ENCODE results near the gene ELOVL5. TPM values are rescaled to one million over a fixed set of nuclear protein-coding genes. Genes with fewer than 3 reads are reported as not detected.
"Not testable (repeated sequence)": the region's sequence is repeated elsewhere in the genome, so short reads cannot be mapped to it uniquely, and the experiment has no call there.

The ELOVL5 gene
- total and polyA plus RNA-seq, 4 donors: 22.8 to 75.5 (median 46.0) TPM

DNA sequence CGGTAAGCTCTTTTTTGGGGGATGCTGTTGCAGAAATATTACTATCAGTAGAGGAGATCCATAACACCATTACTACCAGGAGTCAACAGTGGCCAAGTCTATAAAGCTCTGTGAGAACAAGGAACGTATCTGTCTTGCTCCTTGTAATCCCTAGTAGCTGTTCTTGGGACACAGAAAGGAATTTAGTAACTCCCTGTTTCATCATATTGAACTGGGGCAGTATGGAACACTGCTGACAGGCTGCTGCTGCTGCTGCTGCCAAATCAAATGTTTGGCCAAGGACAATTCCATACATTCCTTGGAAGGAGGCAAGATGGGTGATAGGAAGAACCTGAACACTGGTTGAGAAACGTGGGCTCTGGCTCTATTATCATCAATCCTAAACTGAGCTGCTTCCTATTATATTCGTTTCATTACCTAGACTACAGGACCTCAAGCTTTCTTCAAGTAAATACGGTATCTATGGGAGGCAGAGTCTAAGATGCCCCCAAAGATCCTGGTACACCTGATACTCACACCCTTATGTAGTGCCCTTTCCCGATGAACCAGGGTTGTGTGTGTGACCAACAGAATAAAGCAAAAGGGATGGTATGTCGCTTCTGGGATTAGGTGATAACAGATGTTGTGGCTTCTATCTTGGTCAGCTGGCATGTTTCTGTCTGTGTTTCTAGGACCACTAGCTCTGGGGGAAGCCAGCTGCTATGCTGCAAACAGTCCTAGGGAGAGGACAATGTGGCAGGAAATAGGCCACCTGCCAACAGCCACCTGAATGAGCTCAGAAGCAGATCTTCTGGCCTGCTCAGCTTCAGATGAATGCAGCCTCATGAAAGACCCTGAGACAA lies 39.5 kb downstream of the ELOVL5 start:
- 43 to 45% methylated on average over 7 of the region's 7 CpGs for WGBS, 2 donors
- no peak for ATAC-seq (ENCODE audit: low FRiP score)
- peaks cover 6 to 12% of the 10 kb centered on the region in 2 donors for H3K4me1 ChIP-seq (ENCODE audit: control insufficient read depth in 1 of 2, insufficient read depth in 2 of 2, low read length in 2 of 2)

DNA sequence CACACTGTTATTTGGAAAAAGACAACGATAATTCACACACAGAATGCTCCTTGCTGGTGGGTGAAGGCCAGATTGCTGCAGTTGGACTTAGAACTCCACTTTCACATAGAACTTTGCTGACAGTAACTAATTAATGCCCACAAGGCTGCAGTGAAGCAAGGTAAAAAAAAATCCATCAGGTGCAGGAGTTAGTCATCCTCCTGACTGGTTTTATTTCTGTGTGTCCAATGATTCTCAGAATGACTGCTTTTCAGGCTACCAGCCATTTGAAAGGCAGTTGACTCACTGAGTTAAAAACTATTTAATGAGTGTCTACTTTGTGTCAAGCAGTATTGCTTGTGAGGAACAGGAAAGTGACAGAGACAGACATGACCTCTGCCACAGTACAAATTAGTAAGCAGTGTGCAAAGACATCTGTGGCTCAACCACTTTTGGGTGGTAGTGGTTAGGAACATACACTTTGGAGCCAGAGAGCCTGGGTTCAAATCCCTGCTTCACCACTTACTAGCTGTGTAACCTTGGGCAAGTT lies 41.9 kb downstream of the ELOVL5 start:
- WGBS, 2 donors: 65 to 73% methylated on average over 1 of the region's 1 CpG
- DNase-seq (no peak), ATAC-seq (ENCODE audit: low FRiP score) (no peak)
- Histone ChIP-seq H3K9me3 (ENCODE audit: control insufficient read depth, low read length) (no peaks in the 10 kb centered on the region), H3K27ac (ENCODE audit: low read depth in 1 of 2, low read length in 2 of 2) (no peak overlapping the region), H3K27me3 (ENCODE audit: control insufficient read depth in 1 of 2, insufficient read depth in 2 of 2, low read length in 1 of 2) (no peaks in the 10 kb centered on the region), H3K4me1 (ENCODE audit: control insufficient read depth in 1 of 2, insufficient read depth in 2 of 2, low read length in 2 of 2) (peaks cover 6 to 18% of the 10 kb centered on the region in 2 donors), H3K36me3 (ENCODE audit: control insufficient read depth in 1 of 2, insufficient read depth in 2 of 2, low read length in 1 of 2) (no peaks in the 10 kb centered on the region), H3K4me3 (ENCODE audit: low read length in 2 of 2) (no peak overlapping the region)
- intact Hi-C loops (cut with DNase I): no loop called here

More for the DNA sequence above, 39.5 kb downstream of the ELOVL5 start:
- Histone ChIP-seq H3K36me3 (ENCODE audit: control insufficient read depth in 1 of 2, insufficient read depth in 2 of 2, low read length in 1 of 2) (no peaks in the 10 kb centered on the region), H3K4me3 (ENCODE audit: low read length in 2 of 2) (no peak overlapping the region), H3K27ac (ENCODE audit: low read depth in 1 of 2, low read length in 2 of 2) (peak overlapping the region in 1 of 2 donors; percentile 36), H3K27me3 (ENCODE audit: control insufficient read depth in 1 of 2, insufficient read depth in 2 of 2, low read length in 1 of 2) (no peaks in the 10 kb centered on the region), H3K9me3 (ENCODE audit: control insufficient read depth, low read length) (no peaks in the 10 kb centered on the region)
- intact Hi-C loops (cut with DNase I): no loop called here
- DNase-seq: no peak

DNA sequence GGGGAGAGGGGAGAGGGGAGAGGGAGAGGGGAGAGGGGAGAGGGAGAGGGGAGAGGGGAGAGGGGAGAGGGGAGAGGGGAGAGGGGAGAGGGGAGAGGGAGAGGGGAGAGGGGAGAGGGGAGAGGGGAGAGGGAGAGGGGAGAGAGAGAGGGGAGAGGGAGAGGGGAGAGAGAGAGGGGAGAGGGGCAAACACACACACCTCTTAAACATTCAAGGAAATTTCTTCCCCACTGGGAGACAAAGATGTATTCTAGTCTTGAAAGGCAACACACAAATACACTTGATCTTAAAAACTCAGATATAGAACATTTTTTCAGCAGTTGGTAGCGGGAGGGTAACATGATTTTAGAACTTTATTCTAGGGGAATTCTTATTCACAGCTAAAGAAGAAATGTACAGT lies 42.5 kb downstream of the ELOVL5 start:
- H3K27me3 ChIP-seq (ENCODE audit: control insufficient read depth in 1 of 2, insufficient read depth in 2 of 2, low read length in 1 of 2); DNase-seq; H3K9me3 ChIP-seq (ENCODE audit: control insufficient read depth, low read length); H3K4me3 ChIP-seq (ENCODE audit: low read length in 2 of 2); H3K36me3 ChIP-seq (ENCODE audit: control insufficient read depth in 1 of 2, insufficient read depth in 2 of 2, low read length in 1 of 2); ATAC-seq (ENCODE audit: low FRiP score); intact Hi-C loops (cut with DNase I); H3K27ac ChIP-seq (ENCODE audit: low read depth in 1 of 2, low read length in 2 of 2): not testable (repeated sequence)
- peaks cover 6 to 18% of the 10 kb centered on the region in 2 donors for H3K4me1 ChIP-seq (ENCODE audit: control insufficient read depth in 1 of 2, insufficient read depth in 2 of 2, low read length in 2 of 2)
- 83 to 92% methylated on average over 1 of the region's 1 CpG for WGBS, 2 donors

DNA sequence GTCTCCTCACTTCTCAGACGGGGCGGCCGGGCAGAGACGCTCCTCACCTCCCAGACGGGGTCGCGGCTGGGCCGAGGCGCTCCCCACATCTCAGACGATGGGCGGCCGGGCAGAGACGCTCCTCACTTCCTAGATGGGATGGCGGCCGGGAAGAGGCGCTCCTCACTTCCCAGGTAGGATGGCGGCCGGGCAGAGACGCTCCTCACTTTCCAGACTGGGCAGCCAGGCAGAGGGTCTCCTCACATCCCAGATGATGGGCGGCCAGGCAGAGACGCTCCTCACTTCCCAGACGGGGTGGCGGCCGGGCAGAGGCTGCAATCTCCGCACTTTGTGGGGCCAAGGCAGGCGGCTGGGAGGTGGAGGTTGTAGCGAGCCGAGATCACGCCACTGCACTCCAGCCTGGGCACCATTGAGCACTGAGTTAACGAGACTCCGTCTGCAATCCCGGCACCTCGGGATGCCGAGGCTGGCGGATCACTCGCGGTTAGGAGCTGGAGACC lies 43.2 kb downstream of the ELOVL5 start:
- WGBS, 2 donors: 98 to 99% methylated on average over 27 to 37 of the region's 37 CpGs
- ATAC-seq (ENCODE audit: low FRiP score); H3K9me3 ChIP-seq (ENCODE audit: control insufficient read depth, low read length); H3K36me3 ChIP-seq (ENCODE audit: control insufficient read depth in 1 of 2, insufficient read depth in 2 of 2, low read length in 1 of 2); H3K27me3 ChIP-seq (ENCODE audit: control insufficient read depth in 1 of 2, insufficient read depth in 2 of 2, low read length in 1 of 2); H3K4me3 ChIP-seq (ENCODE audit: low read length in 2 of 2); H3K27ac ChIP-seq (ENCODE audit: low read depth in 1 of 2, low read length in 2 of 2); DNase-seq; intact Hi-C loops (cut with DNase I): not testable (repeated sequence)
- peaks cover 11 to 21% of the 10 kb centered on the region in 2 donors for H3K4me1 ChIP-seq (ENCODE audit: control insufficient read depth in 1 of 2, insufficient read depth in 2 of 2, low read length in 2 of 2)

- H3K36me3 ChIP-seq (ENCODE audit: control insufficient read depth in 1 of 2, insufficient read depth in 2 of 2, low read length in 1 of 2); H3K4me3 ChIP-seq (ENCODE audit: low read length in 2 of 2); ATAC-seq (ENCODE audit: low FRiP score); H3K27me3 ChIP-seq (ENCODE audit: control insufficient read depth in 1 of 2, insufficient read depth in 2 of 2, low read length in 1 of 2); H3K9me3 ChIP-seq (ENCODE audit: control insufficient read depth, low read length); H3K27ac ChIP-seq (ENCODE audit: low read depth in 1 of 2, low read length in 2 of 2); DNase-seq; intact Hi-C loops (cut with DNase I): not testable (repeated sequence)
- 94 to 100% methylated on average over 6 to 26 of the region's 32 CpGs for WGBS, 2 donors
- peaks cover 13 to 18% of the 10 kb centered on the region in 2 donors for H3K4me1 ChIP-seq (ENCODE audit: control insufficient read depth in 1 of 2, insufficient read depth in 2 of 2, low read length in 2 of 2)
These were observed 43.8 kb downstream of the ELOVL5 start for GRCh38 chr6:53304953-53305352.

DNA sequence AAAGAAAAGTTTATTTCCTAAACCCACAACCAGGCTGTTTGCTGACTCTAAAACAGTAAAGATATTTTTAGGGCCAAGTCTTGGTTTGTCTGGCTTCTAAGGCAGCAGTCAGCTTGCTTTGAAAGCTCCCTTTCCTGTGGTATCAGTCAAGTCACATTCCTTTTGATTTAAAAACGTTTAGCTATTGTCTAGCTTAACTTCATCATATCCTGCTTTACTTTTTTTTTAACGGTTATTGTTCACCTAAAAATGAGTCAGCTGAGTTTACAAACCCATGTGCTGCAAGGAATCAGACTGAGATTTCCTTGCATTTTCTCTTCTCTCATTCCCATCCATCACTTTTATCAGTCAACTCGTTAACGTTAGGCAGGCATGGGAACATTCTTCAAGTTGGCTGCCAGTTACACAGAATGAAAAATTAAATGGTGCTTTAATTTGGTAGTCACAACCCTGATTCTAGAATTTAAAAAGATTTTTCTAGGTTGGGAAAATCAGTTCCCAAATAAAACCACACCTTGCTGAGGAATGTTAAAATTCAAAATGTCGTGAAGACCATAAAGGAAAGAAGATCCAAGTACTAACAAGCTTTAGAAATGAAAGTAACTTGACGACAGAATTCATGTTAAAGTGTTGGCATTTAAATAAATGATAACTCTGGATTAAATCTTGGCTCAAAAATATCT lies 45.9 kb downstream of the ELOVL5 start:
- peak; percentile 63 for ATAC-seq (ENCODE audit: low FRiP score)
- H3K36me3 ChIP-seq (ENCODE audit: control insufficient read depth in 1 of 2, insufficient read depth in 2 of 2, low read length in 1 of 2): no peaks in the 10 kb centered on the region
- H3K4me3 ChIP-seq (ENCODE audit: low read length in 2 of 2): no peak overlapping the region
- no peak overlapping the region for H3K27ac ChIP-seq (ENCODE audit: low read depth in 1 of 2, low read length in 2 of 2)
- intact Hi-C loops (cut with DNase I): no loop called here
- H3K27me3 ChIP-seq (ENCODE audit: control insufficient read depth in 1 of 2, insufficient read depth in 2 of 2, low read length in 1 of 2): no peaks in the 10 kb centered on the region
- DNase-seq: no peak
- H3K9me3 ChIP-seq (ENCODE audit: control insufficient read depth, low read length): no peaks in the 10 kb centered on the region
- WGBS, 2 donors: 3 to 5% methylated on average over 6 of the region's 6 CpGs
- peaks cover 8 to 18% of the 10 kb centered on the region in 2 donors for H3K4me1 ChIP-seq (ENCODE audit: control insufficient read depth in 1 of 2, insufficient read depth in 2 of 2, low read length in 2 of 2)

DNA sequence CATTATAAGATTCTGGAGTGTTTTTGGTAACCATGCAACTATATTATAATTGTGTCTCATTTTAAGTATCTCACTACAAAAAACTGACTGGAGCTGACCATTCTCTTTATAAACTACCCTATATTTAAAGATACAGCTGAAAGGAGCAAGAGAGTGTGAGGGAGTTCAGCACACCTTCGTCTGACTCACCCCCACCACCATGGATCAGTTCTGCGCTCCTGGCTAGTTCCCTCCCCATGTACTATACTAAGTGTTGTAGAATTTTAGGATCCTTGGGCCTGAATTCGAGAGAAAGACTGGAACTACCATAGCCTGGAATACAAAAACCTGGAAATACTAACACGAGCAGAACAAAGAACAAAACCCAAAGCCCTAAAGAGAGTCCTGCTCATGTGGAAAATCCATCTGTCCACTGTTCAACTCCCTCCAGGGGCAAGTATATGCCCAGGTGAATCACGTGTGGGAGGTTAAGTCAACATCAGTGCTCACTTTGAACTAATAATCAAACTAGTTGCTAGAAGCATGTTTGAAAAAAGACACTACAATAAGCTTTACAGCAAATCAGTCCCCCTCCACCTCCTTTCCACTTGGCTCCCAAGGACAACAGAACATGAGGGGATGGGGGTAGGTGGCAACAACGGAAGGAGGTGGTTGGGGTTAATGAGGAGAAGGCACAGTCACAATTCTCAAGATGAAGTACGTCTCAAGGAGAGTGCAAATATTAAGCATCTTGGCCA lies 46.8 kb downstream of the ELOVL5 start:
- H3K27ac ChIP-seq (ENCODE audit: low read depth in 1 of 2, low read length in 2 of 2): no peak overlapping the region
- H3K9me3 ChIP-seq (ENCODE audit: control insufficient read depth, low read length): no peaks in the 10 kb centered on the region
- ATAC-seq (ENCODE audit: low FRiP score) (no peak), DNase-seq (no peak)
- H3K4me1 ChIP-seq (ENCODE audit: control insufficient read depth in 1 of 2, insufficient read depth in 2 of 2, low read length in 2 of 2): peaks cover 8 to 14% of the 10 kb centered on the region in 2 donors
- intact Hi-C loops (cut with DNase I): no loop called here
- H3K36me3 ChIP-seq (ENCODE audit: control insufficient read depth in 1 of 2, insufficient read depth in 2 of 2, low read length in 1 of 2): no peaks in the 10 kb centered on the region
- WGBS, 2 donors: 63% methylated on average over 7 of the region's 7 CpGs
- H3K4me3 ChIP-seq (ENCODE audit: low read length in 2 of 2): no peak overlapping the region
- no peaks in the 10 kb centered on the region for H3K27me3 ChIP-seq (ENCODE audit: control insufficient read depth in 1 of 2, insufficient read depth in 2 of 2, low read length in 1 of 2)

Measured in aorta (tissue), 5 donors.